GF-D8 (cell line): ENCODE measurements around the gene GNB1.
"Not testable (repeated sequence)": the region's sequence is repeated elsewhere in the genome, so short reads cannot be mapped to it uniquely, and the experiment has no call there.

ENCODE experiments used
- DNase-seq: peaks from one replicate; lab custom pipeline; 2025; lab: John Stamatoyannopoulos, UW

GNB1 gene

DNA sequence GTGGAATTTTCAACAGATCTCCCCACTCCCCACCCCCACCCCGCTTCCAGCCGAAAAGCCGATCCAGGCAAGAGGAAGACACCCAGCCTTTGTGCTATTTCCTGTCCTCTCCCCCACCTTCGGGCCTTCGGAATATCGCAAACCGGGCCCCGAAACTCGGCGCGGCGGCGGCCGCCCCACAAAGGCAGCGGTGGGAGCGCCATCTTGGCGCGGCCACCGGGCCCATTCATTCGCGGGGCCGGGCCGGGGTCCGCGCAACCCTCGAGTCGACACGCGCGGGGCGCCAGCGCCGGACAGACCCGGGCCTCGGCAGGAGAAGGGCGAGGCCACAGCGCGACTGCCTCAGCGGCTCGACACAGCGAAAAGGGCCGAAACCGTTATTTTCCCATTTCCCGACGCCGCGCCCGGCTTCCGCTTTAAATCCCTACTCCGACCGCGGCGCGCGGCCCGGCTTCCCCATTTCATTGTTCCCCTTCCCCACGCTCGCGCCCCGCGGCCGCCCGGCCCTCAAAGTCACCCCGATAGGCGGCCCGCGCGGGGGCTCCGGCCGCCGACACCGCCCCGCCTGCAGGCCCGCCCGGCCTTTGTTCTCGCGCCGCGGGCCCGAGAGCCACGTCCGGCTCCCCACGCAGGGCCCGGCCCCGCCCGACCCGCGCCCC lies 911 bp downstream of the GNB1 start:
- DNase-seq = peak; percentile 22

DNA sequence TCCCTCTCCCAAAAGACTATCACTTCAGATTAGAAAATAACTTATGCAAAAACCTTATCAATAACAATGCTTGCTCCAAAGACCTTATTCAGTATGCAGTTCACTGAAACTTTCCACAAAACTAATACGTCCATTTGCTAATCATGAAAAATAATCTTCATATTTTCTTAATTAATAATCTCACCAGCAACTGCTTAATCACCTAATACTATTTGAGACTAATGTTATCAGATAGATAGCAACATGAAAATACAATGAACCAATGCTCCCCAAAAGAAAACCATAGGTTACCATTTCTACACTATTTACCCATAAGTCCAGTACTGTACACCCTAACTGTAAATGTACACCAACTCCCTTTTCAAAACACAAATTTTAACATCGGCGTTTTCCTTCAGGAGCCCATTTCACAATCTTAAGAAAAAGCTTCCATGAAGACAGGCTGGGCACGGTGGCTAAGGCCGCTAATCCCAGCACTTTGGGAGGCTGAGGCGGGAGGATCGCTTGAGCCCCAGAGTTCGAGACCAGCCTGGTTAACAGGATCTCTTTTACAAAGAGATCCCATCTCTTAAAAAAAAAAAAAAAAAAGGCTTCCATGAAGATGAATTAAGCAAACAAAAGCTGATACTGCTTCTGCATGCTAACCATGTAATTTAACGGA lies 1.7 kb downstream of the GNB1 start:
- DNase-seq = no peak

DNA sequence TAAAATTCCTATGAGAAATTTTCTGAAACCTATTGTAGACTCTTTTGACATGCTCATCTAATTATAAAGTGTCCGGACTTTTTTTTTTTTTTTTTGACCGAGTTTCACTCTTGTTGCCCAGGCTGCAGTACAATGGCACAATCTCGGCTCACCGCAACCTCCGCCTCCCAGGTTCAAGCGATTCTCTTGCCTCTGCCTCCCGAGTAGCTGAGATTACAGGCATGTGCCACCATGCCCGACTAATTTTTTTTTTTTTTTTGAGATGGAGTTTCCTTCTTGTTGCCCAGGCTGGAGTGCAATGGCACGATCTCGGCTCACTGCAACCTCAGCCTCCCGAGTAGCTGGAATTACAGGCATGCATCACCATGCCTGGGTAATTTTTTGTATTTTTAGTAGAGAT lies 7.0 kb downstream of the GNB1 start:
- DNase-seq = not testable (repeated sequence)

DNA sequence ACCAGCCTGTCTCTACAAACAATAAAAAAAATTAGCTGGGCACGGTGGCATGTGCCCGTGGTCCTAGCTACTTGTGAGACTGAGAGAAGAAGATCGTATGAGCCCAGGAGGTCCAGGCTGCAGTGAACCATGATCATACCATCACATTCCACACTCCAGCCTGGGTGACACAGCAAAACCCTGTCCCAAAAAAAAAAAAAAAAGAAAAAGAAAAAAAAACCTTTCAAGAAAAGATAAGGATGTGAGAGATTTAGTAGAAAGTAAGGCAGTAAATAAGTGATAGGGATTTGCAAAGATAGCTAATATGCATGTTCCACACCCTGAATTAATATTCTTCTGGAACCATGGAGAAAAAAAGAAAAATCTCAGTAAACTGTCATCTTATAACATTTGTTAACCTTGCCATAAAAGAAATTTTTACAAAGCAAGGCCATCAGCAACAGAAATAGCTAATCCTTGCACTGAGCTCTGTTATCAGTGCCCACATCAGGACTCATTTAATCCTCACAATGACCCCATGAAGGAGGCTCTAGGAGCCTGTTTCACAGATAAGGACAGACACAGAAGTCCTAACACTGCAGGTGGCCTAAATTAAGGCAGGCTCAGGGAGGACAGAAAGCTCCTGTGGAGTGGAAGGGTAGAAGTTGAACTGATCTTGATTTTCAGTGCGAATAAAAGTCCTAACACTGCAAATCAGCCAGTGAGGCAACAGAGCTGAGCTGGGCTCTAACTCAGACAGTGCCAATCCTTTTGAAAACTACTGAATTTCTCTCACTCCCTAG lies 7.6 kb downstream of the GNB1 start:
- no peak for DNase-seq

DNA sequence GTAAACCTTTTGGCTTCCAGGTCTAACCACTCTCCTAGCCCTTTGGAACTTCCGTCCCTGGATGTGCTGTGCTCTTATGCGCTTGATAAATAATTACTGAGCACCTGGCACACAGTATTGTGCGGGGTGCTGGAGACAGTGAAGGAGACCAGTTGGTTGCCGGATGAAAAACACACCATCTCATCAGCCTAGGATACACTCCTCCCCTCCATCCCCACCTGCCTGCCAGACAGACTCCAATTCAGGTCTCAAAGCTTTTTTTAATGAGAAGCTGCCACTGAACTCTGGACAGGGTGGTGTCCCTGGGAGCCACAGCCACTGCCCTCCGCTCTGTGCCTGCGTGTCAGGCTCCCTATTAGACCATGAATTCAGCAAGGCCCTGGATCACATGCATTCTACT lies 9.2 kb downstream of the GNB1 start:
- no peak for DNase-seq

DNA sequence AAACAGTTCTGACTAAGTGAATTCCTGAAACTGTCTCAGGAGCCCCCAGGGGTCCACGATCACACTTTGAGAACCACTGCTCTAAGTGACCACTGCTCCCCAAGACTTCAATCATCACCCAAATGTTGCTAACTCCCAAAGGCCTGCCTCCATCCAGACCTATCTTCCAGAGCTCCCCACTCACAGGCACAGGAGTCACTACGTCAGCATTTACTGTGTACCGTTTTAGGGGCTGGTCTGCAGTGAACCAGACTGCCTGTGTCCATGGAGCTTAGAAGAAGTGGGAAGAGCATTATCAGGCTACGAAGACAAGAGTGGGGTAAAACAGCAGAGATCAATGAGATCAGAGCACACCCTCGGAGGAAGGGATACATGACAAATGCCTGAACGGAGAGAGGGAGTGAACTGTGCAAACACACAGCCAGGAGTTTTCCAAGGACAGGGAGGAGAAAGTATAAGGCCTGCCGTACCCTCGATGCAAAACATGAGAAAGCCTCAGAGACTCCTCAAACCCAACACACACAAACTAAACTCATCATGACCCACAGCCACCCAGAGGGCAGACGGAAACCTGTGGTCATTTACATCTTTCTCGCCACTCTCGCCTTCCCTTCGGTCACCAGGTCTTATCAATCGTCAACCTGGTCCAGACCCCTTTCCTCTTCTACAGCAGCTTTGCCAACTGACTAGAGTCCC lies 10.1 kb downstream of the GNB1 start:
- no peak for DNase-seq

DNA sequence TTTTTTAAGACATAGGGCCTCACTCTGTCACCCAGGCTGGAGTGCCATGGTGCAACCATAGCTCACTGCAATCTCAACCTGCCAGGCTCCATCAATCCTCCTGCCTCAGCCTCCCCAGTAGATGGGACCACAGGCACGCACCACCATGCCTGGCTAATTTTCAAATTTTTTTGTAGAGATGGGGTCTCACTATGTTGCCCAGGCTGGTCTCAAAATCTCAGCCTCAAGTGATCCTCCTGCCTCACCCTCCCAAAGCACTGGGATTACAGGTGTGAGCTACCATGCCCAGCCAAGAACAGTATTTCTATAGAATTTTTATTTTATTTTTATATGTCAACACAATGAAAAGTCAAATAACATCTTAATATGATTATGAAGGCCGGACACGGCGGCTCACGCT lies 10.9 kb downstream of the GNB1 start:
- no peak for DNase-seq

DNA sequence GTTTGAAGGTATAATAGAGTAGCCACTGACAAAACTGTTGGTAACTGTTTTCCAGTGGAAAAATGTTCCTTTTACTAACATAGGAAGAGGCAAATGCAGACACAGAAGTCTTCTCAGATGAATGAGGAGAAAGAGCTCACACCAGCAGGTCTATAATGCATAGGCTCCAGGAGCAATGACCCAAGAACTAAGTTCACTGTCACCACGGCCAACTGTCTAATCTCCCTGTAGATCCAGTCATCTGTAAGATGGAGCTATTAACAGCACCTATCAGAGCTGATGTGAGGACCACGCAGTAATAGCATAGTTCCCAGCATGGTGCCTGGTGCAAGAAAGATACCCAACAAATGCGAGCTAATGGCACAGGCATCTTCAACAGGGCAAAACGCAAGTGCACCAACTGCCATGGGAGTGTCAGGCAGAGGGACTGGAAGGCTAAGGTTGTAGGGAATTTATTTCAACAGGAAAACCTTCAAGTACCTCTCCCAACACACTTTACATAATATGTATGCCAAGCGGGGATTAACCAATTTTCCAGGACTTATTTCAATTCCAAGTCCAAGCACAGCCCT lies 12.9 kb downstream of the GNB1 start:
- DNase-seq = no peak

DNA sequence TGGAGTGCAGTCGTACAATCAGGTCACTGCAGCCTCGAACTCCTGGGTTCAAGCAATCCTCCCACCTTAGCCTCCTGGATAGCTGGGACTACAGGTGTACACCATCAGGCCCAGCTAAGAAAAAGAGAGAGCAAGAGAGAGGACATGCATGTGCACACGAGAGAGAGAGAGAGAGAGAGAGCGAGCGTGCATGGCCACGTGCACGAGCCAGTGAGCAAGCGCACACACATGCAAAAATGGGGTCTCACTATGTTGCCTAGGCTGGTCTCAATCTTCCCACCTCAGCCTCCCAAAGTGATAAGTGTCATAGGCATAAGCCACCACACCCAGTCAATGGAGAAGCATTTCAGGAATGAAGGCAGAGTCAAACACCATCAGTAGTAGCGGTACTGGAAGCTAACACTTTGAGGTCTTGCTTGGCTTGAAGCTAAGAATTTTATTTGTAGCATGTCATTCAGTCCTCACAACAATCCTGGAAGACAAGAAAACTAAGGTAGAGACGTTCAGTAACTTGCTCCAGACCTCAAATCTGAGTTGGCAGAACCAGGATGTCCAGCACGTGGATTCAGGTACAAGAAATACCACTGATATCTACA lies 14.5 kb downstream of the GNB1 start:
- DNase-seq = no peak

DNA sequence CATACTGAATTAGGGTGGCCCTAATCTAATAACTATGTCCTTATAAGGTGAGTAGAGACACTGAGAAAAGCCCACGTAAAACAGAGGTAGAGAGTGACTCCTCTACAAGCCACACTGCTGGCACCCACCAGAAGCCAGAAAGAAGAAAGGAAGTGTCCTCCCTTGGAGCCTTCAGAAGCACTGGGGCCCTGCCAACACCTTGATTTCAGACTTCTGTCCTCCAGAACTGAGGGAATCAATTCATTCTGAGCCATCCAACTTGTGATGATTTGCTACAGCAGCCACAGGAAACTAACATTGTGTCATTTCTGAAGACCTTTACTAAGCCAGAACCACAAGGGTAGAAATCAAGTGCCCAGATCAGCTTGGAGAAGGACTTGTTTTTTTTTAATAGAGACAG lies 15.0 kb downstream of the GNB1 start:
- DNase-seq = no peak

DNA sequence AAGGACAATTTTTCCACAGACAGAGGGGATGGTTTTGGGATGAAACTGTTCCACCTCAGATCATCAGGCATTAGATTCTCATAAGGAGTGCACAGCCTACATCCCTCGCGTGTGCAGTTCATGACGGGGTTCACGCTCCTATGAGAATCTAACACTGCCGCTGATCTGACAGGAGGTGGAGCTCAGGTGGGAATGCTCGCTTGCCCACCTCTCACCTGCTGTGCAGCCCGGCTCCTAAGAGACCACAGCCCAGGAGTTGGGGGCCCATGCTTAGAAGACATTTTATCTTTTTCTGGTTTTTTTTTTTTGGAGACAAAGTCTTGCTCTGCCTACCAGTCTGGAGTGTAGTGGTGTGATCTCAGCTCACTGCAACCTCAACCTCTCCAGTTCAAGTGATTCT lies 16.0 kb downstream of the GNB1 start:
- no peak for DNase-seq

DNA sequence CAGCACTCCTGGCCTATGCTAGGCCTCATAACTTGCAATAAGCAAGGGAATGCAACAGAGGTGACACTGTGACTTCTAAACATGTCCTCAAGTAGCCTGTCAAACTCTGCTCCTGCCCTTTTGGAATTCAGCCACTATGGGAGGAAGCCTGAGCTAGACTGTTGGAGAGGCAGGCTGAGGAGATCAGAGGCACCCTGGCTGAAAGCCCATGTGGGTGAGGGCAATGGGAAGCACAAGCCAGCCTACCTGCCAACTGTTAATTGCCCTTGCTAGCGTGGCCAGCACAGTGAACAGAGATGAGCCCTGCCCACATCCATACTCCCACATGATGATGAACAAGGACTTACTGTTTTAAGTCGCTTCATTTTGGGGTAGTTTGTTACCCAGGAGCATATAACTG lies 17.7 kb downstream of the GNB1 start:
- no peak for DNase-seq

DNA sequence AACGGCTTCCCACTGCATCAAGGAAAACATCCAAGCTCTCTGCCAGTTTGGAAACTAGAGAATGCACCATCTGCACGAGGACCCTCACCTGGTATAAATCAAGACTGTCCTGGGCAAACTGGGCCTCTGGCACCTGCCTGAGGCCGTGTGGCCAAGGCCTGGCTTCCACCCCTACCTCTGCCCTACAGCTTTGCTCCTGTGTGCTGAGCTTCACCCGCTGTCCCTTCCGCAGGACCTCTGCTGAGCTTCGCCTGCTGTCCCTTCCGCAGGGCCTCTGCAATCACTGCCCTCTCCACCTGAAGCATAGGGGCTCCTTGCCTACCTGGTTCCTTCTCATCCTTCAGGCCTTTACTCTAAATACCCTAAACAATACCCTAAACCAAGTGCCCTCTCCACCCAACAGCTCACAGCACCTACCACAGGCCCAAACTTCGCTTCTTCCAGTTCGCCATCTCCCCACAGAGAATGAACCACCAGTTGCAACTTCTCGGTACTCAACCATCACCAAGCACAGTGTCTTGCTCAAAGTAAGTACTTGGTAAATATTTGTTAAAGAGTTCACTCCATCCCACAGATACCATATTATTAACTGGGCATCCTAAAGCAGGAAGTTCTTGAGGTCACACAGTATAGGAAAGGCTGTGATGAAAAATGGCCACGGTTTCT lies 18.4 kb downstream of the GNB1 start:
- DNase-seq = no peak

DNA sequence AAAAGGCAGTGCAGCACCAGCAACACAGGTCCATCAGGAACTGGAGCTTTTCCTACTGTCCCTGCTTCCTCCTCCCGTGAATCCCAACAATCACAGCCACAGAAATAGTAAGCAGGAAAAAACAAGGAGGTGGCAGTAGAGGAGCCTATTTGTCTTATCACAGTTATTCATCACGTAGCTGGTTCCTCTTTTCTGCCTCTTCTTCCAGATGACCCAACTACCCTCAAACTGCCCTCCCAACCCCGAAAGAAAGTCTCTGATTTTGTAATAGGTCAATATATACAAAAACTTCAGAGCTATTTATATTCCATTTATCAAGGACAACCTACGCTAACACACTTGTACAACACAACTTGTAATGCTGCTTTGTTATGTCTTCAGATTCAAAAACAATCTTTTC lies 21.4 kb downstream of the GNB1 start:
- DNase-seq = peak; percentile 49

DNA sequence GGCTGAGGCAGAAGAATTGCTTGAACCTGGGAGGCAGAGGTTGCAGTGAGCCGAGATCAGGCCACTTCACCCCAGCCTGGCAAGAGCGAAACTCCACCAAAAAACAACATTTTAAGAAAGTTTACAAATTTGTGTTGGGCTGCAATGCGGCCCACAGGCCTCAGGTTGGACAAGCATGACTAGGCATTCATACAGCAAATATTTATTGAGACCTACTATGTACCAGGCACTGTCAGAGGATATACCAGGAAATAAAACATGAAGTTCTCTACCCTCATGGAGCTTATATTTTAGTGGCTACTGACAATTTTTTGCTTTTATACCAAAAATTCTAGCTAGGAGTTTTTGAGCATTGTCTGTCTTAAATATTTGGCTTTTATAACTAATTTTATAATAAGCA lies 23.7 kb downstream of the GNB1 start:
- DNase-seq = no peak

DNA sequence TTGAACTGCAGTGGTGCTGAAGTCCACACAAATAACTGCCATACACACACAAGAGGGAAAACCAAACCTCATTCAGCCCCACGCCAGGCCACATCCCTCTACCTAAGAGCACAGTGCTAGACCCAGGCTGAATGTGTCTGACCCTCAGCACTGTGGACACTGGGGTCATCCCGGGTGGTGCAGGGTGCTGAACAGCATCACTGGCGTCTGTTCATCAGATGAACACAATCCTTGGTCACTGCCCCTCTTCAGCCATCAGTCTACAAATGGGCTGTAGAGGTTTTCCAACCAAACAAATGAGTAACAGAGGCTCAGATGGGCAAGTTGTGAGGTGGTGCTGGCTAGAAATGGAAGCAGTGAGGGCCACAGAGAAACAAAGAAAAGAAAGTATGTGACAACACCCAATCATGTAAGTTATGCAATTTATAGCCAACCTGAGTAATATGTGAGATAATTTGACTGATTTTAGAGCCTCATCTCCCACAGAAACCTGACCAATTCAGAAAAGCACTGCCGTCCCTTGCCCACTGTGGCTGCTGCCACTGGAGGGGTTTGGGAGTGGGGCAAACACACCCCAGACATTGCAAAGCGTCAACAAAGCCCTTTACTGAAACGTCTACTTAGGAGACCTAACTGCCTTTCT lies 27.9 kb downstream of the GNB1 start:
- no peak for DNase-seq

DNA sequence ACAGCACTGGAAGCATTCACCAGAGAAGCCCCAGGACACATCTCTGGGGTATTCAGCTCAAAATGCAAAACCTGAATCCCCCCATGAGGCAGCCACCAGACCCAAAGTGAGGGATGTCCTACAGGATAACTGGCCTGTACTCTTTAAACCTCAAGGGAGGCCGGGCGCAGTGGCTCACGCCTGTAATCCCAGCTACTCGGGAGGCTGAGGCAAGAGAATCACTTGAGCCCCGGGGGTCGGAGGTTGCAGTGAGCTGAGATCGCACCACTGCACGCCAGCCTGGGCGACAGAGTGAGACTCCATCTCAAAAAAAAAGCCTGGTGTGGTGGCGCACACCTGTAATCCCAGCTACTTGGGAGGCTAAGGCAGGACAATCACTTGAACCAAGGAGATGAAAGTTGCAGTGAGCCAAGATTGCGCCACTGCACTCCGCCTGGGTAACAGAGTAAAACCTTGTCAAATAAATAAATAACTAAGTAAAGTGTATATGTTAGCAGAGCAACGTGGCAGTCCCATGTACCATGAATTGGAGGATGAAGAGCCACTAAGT lies 29.1 kb downstream of the GNB1 start:
- DNase-seq = not testable (repeated sequence)

DNA sequence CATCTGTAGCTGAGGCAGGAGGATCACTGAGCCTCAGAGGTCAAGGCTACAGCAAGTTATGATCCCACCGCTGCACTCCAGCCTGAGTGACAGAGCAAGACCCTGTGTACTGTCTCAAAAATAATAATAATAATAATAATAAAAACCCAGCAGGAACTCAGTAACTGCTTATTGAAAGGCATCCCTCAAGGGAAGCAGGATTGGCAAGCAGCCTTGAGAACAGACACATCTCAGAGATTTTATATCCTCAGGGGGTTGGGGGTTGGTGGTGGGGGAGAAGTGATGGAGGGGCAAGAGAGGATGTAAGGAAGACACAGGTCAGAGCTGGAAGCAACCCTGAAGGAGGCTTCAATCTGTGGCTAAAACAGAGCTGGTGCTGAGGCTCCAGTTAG lies 29.6 kb downstream of the GNB1 start:
- DNase-seq = no peak

DNA sequence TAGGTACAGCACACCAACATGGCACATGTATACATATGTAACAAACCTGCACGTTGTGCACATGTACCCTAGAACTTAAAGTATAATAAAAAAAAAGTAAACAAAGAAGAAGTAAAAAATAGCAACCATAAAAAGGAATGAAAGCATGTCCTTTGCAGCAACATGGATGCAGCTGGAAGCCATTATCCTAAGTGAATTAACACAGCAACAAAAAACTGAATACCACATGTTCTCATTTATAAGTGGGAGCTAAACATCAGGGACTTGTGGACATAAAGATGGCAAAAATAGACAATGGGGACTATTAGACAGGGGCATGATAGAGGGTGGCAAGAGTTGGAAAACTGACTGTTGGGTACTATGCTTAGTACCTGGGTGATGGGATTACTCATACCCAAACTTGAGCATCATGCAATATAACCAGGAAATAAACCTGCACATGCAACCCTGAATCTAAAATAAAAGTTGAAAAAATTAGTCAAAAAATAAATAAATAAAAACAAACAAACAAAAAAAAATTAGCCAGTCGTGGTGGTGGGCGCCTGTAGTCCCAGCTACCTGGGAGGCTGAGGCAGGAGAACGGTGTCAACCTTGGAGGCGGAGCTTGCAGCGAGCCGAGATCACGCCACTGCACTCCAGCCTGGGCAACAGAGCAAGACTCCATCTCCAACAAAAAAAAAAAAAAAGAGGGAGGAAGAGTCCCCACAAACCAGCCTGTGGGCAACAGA lies 30.8 kb downstream of the GNB1 start:
- not testable (repeated sequence) for DNase-seq
